Naive thymus-derived CD4-positive, alpha-beta T cell (primary cell): ENCODE results near the gene TSHZ2. TPM values are rescaled to one million over a fixed set of nuclear protein-coding genes. Genes with fewer than 3 reads are reported as not detected.

Experiments used
- ATAC-seq: fragments of 150-1000 bp; cut with Tn5 transposase; 2 replicates; pipeline ENCODE4 v1.10.0; 2021; ENCODE audit warnings: mild to moderate bottlenecking, moderate library complexity
- CTCF ChIA-PET: fragments of 350-600 bp; sonication (Branson Sonifier 250); formaldehyde crosslinking; loops from one replicate; lab custom pipeline; 2021; ENCODE audit warnings: antibody characterized with exemption; lab: Charles Lee
- POLR2A ChIA-PET: fragments of 350-600 bp; sonication (Branson Sonifier 250); formaldehyde crosslinking; loops from one replicate; lab custom pipeline; 2021; ENCODE audit warnings: antibody characterized with exemption, inconsistent platforms; lab: Charles Lee
- DNase-seq, 9 donors: peaks; one replicate each; pipeline versions ENCODE4 v3.0.0 to v3.0.0-alpha.2; 2020 to 2022; ENCODE audit warnings: mixed read lengths in 1 of 9
- H3K27ac ChIP-seq: one replicate; pipeline ENCODE4 v1.7.0; 2013; ENCODE audit warnings: mild to moderate bottlenecking, low read depth, low read length, moderate library complexity
- H3K27me3 ChIP-seq, 2 donors: one replicate each; pipeline ENCODE4 v1.7.0; 2013; ENCODE audit warnings: low read length in 2 of 2, mild to moderate bottlenecking in 2 of 2, moderate library complexity in 2 of 2; ENCODE audit not compliant: control insufficient read depth in 2 of 2, insufficient read depth in 2 of 2
- H3K36me3 ChIP-seq, 3 experiments: 1 replicate in 2 of 3; 2 replicates in 1 of 3; pipeline ENCODE4 v1.7.0; 2013; ENCODE audit warnings: low read length in 3 of 3, mild to moderate bottlenecking in 3 of 3, moderate library complexity in 1 of 3; ENCODE audit not compliant: insufficient read depth in 3 of 3, control insufficient read depth in 2 of 3
- H3K4me1 ChIP-seq, 2 donors: one replicate each; pipeline ENCODE4 v1.7.0; 2013; ENCODE audit warnings: low read length in 2 of 2, mild to moderate bottlenecking in 2 of 2, moderate library complexity in 1 of 2; ENCODE audit not compliant: control insufficient read depth in 2 of 2, insufficient read depth in 2 of 2
- H3K4me3 ChIP-seq: 2 replicates; pipeline ENCODE4 v1.7.0; 2013; ENCODE audit warnings: mild to moderate bottlenecking, low read length
- H3K9me3 ChIP-seq, 3 experiments: 1 replicate in 2 of 3; 2 replicates in 1 of 3; pipeline ENCODE4 v1.7.0; 2013; ENCODE audit warnings: low read length in 3 of 3; ENCODE audit not compliant: control insufficient read depth in 2 of 3
- H3K27ac Mint-ChIP-seq, 9 donors: one replicate each; pipeline ENCODE4 v1.8.0; 2020 to 2022; ENCODE audit warnings: mixed read lengths in 9 of 9, mild to moderate bottlenecking in 8 of 9, moderate library complexity in 5 of 9, inconsistent platforms in 2 of 9
- H3K27me3 Mint-ChIP-seq, 5 donors: one replicate each; pipeline ENCODE4 v1.8.0; 2021 to 2022; ENCODE audit warnings: mixed read lengths in 5 of 5, mild to moderate bottlenecking in 1 of 5
- H3K36me3 Mint-ChIP-seq, 5 donors: one replicate each; pipeline ENCODE4 v1.8.0; 2020 to 2022; ENCODE audit warnings: mixed read lengths in 5 of 5, mild to moderate bottlenecking in 3 of 5, inconsistent platforms in 1 of 5
- H3K4me1 Mint-ChIP-seq, 7 donors: one replicate each; pipeline ENCODE4 v1.8.0; 2020 to 2022; ENCODE audit warnings: mixed read lengths in 7 of 7, mild to moderate bottlenecking in 3 of 7, inconsistent platforms in 1 of 7
- H3K4me3 Mint-ChIP-seq, 10 donors: one replicate each; pipeline ENCODE4 v1.8.0; 2020 to 2022; ENCODE audit warnings: mild to moderate bottlenecking in 10 of 10, mixed read lengths in 10 of 10, moderate library complexity in 6 of 10, inconsistent platforms in 2 of 10
- H3K9me3 Mint-ChIP-seq, 11 donors: one replicate each; pipeline ENCODE4 v1.8.0; 2020 to 2022; ENCODE audit warnings: mixed read lengths in 11 of 11, mild to moderate bottlenecking in 4 of 11, inconsistent platforms in 1 of 11, moderate library complexity in 1 of 11
- intact Hi-C, 2 donors: fragments of 100-400 bp; cut with micrococcal nuclease; formaldehyde crosslinking; loops; one replicate each; pipeline ENCODE4 v1.15.1; 2023
- polyA plus RNA-seq, 2 donors: library from polyadenylated mRNA; unstranded; fragments of 300-500 nt; fragmentation: Illumina TruSeq; gene quantifications; one replicate each; pipeline ENCODE4 v1.2.3, GENCODE V29; 2021
- total RNA-seq, 6 experiments: library from RNA in 5 of 6; stranded (reverse) in 5 of 6; gene quantifications; 1 replicate in 5 of 6; 2 replicates in 1 of 6; pipeline ENCODE4 v1.2.3 and lab custom pipeline; 2021 to 2026

Gene TSHZ2
- total and polyA plus RNA-seq, 7 experiments from 2014 or later = 6.0 to 84.5 (median 42.5) TPM

DNA sequence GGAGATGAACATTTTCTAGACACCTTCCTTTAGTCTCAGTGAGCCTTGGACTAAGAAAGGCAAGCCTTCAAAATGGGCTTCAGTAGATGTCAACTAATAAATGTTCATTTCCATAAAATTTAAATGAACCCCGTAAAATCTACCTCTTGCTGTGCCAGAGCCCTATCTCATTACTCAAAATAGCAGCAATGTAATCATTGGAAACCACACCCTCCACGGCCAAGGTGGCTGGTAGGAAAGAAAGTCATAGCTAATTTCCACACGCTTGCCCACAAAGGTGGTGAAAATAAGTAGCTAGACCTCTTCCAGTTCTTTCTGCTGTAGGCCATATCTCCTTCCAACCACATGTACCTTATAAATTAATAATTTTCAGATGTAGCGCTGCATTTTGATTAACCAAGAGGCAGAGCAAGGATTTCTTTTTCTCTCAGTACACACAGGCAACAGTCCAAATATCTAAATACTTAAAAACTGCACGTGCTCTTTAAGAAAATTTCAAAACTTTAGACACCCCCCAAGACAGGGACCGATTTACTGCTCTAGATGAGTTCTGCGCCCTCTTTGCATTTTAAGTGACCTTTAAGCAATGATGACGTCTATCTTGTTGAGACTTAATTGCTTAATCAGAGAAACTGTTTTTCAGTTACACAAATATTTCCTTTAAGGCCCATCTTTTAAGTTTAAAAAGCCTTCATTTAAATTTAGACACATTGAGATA, 330.7 kb downstream of the TSHZ2 start:
- H3K4me1 Mint-ChIP-seq = peaks cover 0 to 7% (median 0%) of the 10 kb centered on the region in 7 donors

DNA sequence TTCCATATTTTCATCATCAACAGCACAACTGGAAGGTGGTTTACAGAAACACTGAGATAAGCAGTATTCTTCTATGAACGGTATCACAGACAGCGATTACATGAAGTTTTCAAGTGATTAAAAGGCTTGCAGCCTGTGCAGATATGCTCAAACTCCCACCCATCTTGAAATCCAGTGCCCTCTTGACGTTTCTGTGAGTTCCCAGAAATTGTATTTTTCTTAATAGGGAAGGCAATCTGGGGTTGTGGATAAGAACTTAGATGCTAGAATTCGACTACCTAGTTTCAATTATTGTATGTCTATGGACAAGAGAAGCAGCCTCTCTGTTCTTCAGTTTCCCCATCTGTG, 331.2 kb downstream of the TSHZ2 start:
- POLR2A ChIA-PET = no interaction called here
- H3K27me3 Mint-ChIP-seq = peaks cover 0 to 6% (median 0%) of the 10 kb centered on the region in 5 donors
- Histone ChIP-seq H3K4me3 (no peak overlapping the region), H3K36me3 (no peaks in the 10 kb centered on the region), H3K4me1 (peaks cover 0 to 3% of the 10 kb centered on the region in 2 donors), H3K9me3 (no peaks in the 10 kb centered on the region), H3K27ac (no peak overlapping the region), H3K27me3 (no peaks in the 10 kb centered on the region)
- H3K9me3 Mint-ChIP-seq = peaks cover 0 to 5% (median 0%) of the 10 kb centered on the region in 11 donors
- no peak overlapping the region for H3K4me3 Mint-ChIP-seq
- no peak for ATAC-seq
- H3K27ac Mint-ChIP-seq = no peak overlapping the region
- CTCF ChIA-PET = no interaction called here
- H3K36me3 Mint-ChIP-seq = peaks cover 0 to 27% (median 14%) of the 10 kb centered on the region in 5 donors
- intact Hi-C loops = no loop called here
- DNase-seq = no peak
- peaks cover 0 to 6% (median 0%) of the 10 kb centered on the region in 7 donors for H3K4me1 Mint-ChIP-seq

More for the DNA sequence above, 330.7 kb downstream of the TSHZ2 start:
- Histone ChIP-seq H3K27me3 (no peaks in the 10 kb centered on the region), H3K9me3 (no peaks in the 10 kb centered on the region), H3K27ac (no peak overlapping the region), H3K4me3 (no peak overlapping the region), H3K4me1 (peaks cover 0 to 3% of the 10 kb centered on the region in 2 donors), H3K36me3 (no peaks in the 10 kb centered on the region)
- ChIA-PET CTCF (no interaction called here), POLR2A (no interaction called here)
- no peak for DNase-seq
- Mint-ChIP-seq H3K36me3 (peaks cover 0 to 26% (median 9%) of the 10 kb centered on the region in 5 donors), H3K27ac (no peak overlapping the region), H3K27me3 (peaks cover 0 to 6% (median 0%) of the 10 kb centered on the region in 5 donors), H3K4me3 (no peak overlapping the region), H3K9me3 (no peaks in the 10 kb centered on the region)
- intact Hi-C loops = no loop called here
- no peak for ATAC-seq

DNA sequence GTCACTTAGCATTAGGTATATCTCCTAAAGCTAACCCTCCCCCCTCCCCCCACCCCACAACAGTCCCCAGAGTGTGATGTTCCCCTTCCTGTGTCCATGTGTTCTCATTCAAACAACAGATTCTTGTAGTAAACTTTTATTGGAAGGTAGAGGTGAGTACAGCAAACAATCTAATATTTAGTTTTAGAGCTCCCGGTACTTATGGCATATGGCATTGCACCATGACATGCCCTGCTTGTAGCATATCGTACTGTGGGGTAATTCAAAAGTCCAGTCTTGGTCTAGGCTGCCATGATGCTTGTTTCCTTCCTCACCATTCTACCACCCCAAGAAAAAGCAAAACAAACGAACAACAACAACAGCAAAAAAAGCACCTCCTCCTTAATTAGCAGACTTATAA, 332.0 kb downstream of the TSHZ2 start:
- no peak for DNase-seq
- H3K36me3 ChIP-seq = no peaks in the 10 kb centered on the region
- no peak overlapping the region for H3K4me3 ChIP-seq
- CTCF ChIA-PET = interaction anchor here (0.6 kb wide), 1 partner anchor 243 kb away, joined by 3 read pairs; no protein-coding TSS in a partner anchor
- no peaks in the 10 kb centered on the region for H3K27me3 ChIP-seq
- intact Hi-C loops = no loop called here
- no peaks in the 10 kb centered on the region for H3K9me3 ChIP-seq
- ATAC-seq = no peak
- peaks cover 0 to 6% (median 0%) of the 10 kb centered on the region in 5 donors for H3K27me3 Mint-ChIP-seq
- H3K4me3 Mint-ChIP-seq = no peak overlapping the region
- peaks cover 0 to 9% (median 0%) of the 10 kb centered on the region in 7 donors for H3K4me1 Mint-ChIP-seq
- H3K27ac ChIP-seq = no peak overlapping the region
- H3K4me1 ChIP-seq = peaks cover 0 to 3% of the 10 kb centered on the region in 2 donors
- H3K36me3 Mint-ChIP-seq = peaks cover 1 to 34% (median 21%) of the 10 kb centered on the region in 5 donors
- POLR2A ChIA-PET = no interaction called here
- no peak overlapping the region for H3K27ac Mint-ChIP-seq
- peaks cover 0 to 8% (median 0%) of the 10 kb centered on the region in 11 donors for H3K9me3 Mint-ChIP-seq

DNA sequence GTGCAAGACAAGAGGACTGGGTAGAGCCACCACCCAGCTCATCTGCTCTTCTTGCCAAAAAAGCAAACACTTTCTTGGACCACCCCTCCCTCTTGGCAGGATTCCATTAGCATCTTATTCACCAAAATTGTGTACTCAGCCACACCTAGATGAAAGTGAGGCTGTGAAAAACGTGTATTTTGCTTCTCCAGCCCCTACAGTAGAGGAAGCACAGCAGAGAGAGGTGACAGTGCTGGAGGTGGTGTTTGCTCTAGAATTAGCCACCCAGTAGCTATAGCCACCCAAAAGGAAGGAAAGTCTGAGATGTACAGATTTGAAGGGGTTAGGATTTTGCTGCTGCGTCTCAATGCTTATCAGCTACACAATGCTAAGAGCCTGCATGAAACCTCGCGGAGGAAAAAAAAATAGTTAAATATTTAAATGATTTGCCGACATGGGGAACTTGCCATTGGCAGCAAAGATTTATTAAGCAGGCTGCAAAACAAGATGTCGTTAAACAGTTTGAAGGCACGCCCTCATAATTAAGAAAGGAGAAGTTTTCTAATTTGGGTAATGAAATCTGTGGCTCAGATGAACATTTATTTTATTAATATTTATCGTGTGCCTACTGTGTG, 334.1 kb downstream of the TSHZ2 start:
- no peak overlapping the region for H3K4me3 ChIP-seq
- ChIA-PET CTCF (no interaction called here), POLR2A (no interaction called here)
- Mint-ChIP-seq H3K27me3 (peaks cover 0 to 3% (median 0%) of the 10 kb centered on the region in 5 donors), H3K27ac (no peak overlapping the region), H3K4me1 (peaks cover 0 to 5% (median 0%) of the 10 kb centered on the region in 7 donors), H3K9me3 (peaks cover 0 to 8% (median 3%) of the 10 kb centered on the region in 11 donors), H3K4me3 (no peak overlapping the region), H3K36me3 (peaks cover 7 to 40% (median 23%) of the 10 kb centered on the region in 5 donors)
- intact Hi-C loops = no loop called here
- no peaks in the 10 kb centered on the region for H3K9me3 ChIP-seq
- peaks cover 0 to 3% of the 10 kb centered on the region in 2 donors for H3K4me1 ChIP-seq
- DNase-seq (no peak), ATAC-seq (no peak)
- H3K36me3 ChIP-seq = no peaks in the 10 kb centered on the region
- no peak overlapping the region for H3K27ac ChIP-seq
- no peaks in the 10 kb centered on the region for H3K27me3 ChIP-seq

DNA sequence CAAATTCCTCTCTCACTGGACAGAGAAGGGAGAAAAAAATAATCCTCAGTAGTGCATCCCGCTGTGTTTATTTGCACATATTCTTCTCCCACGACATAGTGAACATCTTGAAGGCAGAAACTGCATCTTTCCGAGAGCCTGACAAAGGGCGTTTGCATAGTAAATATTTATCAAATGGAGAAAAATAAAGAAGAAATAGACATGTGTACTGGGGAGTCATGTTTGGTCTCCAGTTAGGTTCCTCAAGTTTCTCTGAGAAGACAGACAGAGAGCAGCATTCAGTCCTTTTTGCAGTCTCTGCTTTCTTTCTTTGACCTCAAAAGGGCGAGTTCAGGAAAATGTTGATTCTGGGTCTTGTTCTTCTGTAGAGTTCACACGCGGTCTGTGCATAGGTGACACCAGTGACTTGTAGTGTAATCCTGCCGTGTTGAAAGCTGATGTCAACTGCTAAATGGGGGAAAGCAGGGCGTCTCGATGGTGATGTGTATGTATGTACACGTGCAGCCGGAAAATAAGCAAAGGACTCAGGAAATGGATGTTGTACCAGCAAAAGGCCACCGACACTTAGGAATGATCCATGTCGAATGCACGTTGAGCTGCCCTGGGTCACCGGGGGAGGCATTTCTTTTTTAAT, 335.9 kb downstream of the TSHZ2 start:
- H3K27ac Mint-ChIP-seq = no peak overlapping the region
- H3K36me3 Mint-ChIP-seq = peaks cover 5 to 38% (median 21%) of the 10 kb centered on the region in 5 donors
- intact Hi-C loops = no loop called here
- no peaks in the 10 kb centered on the region for H3K27me3 ChIP-seq
- H3K27me3 Mint-ChIP-seq = peaks cover 0 to 3% (median 0%) of the 10 kb centered on the region in 5 donors
- ATAC-seq = no peak
- CTCF ChIA-PET = no interaction called here
- H3K4me3 ChIP-seq = no peak overlapping the region
- H3K4me1 Mint-ChIP-seq = peaks cover 0 to 5% (median 0%) of the 10 kb centered on the region in 7 donors
- H3K4me1 ChIP-seq = no peaks in the 10 kb centered on the region
- no peaks in the 10 kb centered on the region for H3K9me3 ChIP-seq
- H3K27ac ChIP-seq = no peak overlapping the region
- no peak overlapping the region for H3K4me3 Mint-ChIP-seq
- POLR2A ChIA-PET = no interaction called here
- no peak for DNase-seq
- peaks cover 0 to 8% (median 3%) of the 10 kb centered on the region in 11 donors for H3K9me3 Mint-ChIP-seq
- no peaks in the 10 kb centered on the region for H3K36me3 ChIP-seq

DNA sequence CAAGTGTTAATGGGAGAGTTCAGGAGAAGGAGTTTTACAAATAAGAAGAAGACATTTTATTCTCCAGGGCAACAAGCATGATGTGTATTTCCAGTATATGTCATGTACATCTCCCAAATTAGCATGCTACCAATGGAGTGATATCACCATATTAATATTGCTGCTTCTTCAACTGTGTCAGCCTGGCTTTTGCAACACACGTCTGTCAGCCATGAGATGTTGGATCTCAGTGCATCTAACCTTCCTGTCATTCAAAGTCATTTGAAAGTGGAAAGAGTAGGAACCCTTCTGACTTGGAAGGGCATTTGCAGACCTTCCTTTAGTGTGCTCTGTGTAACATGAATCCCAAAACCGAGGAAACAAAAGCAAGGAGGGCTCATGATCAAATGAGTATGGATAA, 337.4 kb downstream of the TSHZ2 start:
- ChIA-PET POLR2A (no interaction called here), CTCF (no interaction called here)
- Histone ChIP-seq H3K27ac (no peak overlapping the region), H3K27me3 (no peaks in the 10 kb centered on the region), H3K36me3 (no peaks in the 10 kb centered on the region), H3K4me3 (no peak overlapping the region), H3K9me3 (no peaks in the 10 kb centered on the region), H3K4me1 (no peaks in the 10 kb centered on the region)
- peaks cover 0 to 8% (median 3%) of the 10 kb centered on the region in 11 donors for H3K9me3 Mint-ChIP-seq
- no peak overlapping the region for H3K27ac Mint-ChIP-seq
- no peak for ATAC-seq
- intact Hi-C loops = no loop called here
- peaks cover 3 to 37% (median 18%) of the 10 kb centered on the region in 5 donors for H3K36me3 Mint-ChIP-seq
- no peak for DNase-seq
- H3K4me1 Mint-ChIP-seq = peaks cover 0 to 5% (median 0%) of the 10 kb centered on the region in 7 donors
- peaks cover 0 to 6% (median 0%) of the 10 kb centered on the region in 5 donors for H3K27me3 Mint-ChIP-seq
- H3K4me3 Mint-ChIP-seq = no peak overlapping the region
